ENCODE measurements around the gene ZBTB1.
A peak's percentile ranks its signal among the peaks of the same experiment; 100 is the strongest.

ZBTB1 gene

GRCh38 chr14:64504310-64504896 lies at the start of gene ZBTB1:
TSS of gene ZBTB1 (plus strand) at chr14:64504770. CDS start at chr14:64521505, 16,735 bp downstream.
- DNase-seq, result peak; percentile 80

- DNase-seq, result no peak
Measured at GRCh38 chr14:64459405-64460136, 45.0 kb upstream of the ZBTB1 start.

- DNase-seq, result no peak
Measured at GRCh38 chr14:64461221-64461620, 43.3 kb upstream of the ZBTB1 start.

GRCh38 chr14:64463195-64463594 lies 41.4 kb upstream of the ZBTB1 start:
- DNase-seq, result no peak

- no peak for DNase-seq
Measured at GRCh38 chr14:64463873-64464272, 40.7 kb upstream of the ZBTB1 start.

GRCh38 chr14:64464651-64465050 lies 39.9 kb upstream of the ZBTB1 start:
- peak; percentile 27 for DNase-seq

GRCh38 chr14:64465191-64465822 lies 39.3 kb upstream of the ZBTB1 start, which contains the start of gene AKAP5:
TSS of gene AKAP5 (plus strand) at chr14:64465499. CDS start at chr14:64468395, 2,896 bp downstream.
- DNase-seq, result peak; percentile 82

GRCh38 chr14:64465831-64466554 lies 38.6 kb upstream of the ZBTB1 start:
- peak; percentile 62 for DNase-seq

- peak; percentile 27 for DNase-seq
Measured at GRCh38 chr14:64467101-64467500, 37.5 kb upstream of the ZBTB1 start.

GRCh38 chr14:64467566-64467965 lies 37.0 kb upstream of the ZBTB1 start:
- no peak for DNase-seq

GRCh38 chr14:64468451-64468850 lies 36.1 kb upstream of the ZBTB1 start:
- no peak for DNase-seq

- DNase-seq, result no peak
Measured at GRCh38 chr14:64474041-64474440, 30.5 kb upstream of the ZBTB1 start.

- no peak for DNase-seq
Measured at GRCh38 chr14:64474698-64475097, 29.9 kb upstream of the ZBTB1 start.

GRCh38 chr14:64475585-64476273 lies 28.8 kb upstream of the ZBTB1 start:
- no peak for DNase-seq

GRCh38 chr14:64476438-64476837 lies 28.1 kb upstream of the ZBTB1 start:
- DNase-seq, result no peak

- no peak for DNase-seq
Measured at GRCh38 chr14:64478634-64479250, 25.8 kb upstream of the ZBTB1 start.

GRCh38 chr14:64488590-64489099 lies 15.9 kb upstream of the ZBTB1 start:
- DNase-seq, result no peak

- DNase-seq, result no peak
Measured at GRCh38 chr14:64491637-64492036, 12.9 kb upstream of the ZBTB1 start.

- DNase-seq, result no peak
Measured at GRCh38 chr14:64493455-64493854, 11.1 kb upstream of the ZBTB1 start.

GRCh38 chr14:64495252-64495651 lies 9.3 kb upstream of the ZBTB1 start:
- no peak for DNase-seq

- DNase-seq, result no peak
Measured at GRCh38 chr14:64496764-64497163, 7.8 kb upstream of the ZBTB1 start.

GRCh38 chr14:64500088-64500487 lies 4.5 kb upstream of the ZBTB1 start:
- no peak for DNase-seq

Measured in NCI-H82 (cell line).